CD4-positive, alpha-beta T cell treated with Interleukin-4 for 1 hour (primary cell): ENCODE data around the gene CSNK1D.

Source experiments
- DNase-seq, 2 donors: peaks; one replicate each; pipeline ENCODE4 v3.0.0-alpha.2; 2020 to 2022

The CSNK1D gene

DNA sequence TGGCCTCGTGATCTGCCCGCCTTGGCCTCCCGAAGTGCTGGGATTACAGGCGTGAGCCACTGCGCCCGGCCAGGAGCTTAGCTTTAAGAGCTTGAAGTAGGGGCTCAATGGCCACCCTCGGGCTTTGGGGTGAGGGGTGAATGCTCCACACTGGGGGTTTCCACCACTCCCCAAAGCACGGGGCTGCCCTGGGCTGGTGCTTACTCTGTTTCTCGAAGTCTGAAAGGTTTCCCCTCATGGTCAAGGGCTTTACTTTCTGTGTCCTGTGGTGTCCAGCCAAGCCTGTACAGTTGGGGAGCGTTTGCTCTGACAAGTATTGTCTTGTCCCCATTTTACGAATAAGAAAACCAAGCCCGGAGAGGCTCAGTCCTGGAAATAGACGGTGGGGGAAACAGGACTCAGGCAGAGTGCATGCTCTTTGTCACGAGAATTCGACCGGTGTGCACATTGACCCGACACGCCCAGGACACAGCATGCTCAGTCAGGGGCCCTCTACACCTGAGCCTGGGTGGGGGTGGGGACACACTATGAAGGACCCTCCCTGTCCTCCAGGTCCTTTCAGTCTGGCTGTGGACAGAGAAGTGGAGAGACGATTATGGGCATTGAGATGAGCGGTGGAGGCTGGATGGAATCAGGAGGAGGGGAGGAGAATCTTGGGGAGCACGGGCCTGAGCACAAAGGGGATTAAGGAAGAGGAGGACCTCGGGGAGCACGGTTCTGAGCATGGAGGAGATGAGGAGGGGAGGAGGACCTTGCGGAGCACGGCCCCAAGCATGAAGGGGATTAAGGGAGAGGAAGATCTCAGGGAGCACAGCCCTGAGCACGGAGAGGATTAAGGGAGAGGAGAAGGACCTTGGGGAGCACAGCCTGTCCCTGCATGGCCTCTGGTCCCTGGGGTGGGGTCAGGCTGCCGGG, 36.4 kb upstream of the CSNK1D start:
- no peak for DNase-seq

DNA sequence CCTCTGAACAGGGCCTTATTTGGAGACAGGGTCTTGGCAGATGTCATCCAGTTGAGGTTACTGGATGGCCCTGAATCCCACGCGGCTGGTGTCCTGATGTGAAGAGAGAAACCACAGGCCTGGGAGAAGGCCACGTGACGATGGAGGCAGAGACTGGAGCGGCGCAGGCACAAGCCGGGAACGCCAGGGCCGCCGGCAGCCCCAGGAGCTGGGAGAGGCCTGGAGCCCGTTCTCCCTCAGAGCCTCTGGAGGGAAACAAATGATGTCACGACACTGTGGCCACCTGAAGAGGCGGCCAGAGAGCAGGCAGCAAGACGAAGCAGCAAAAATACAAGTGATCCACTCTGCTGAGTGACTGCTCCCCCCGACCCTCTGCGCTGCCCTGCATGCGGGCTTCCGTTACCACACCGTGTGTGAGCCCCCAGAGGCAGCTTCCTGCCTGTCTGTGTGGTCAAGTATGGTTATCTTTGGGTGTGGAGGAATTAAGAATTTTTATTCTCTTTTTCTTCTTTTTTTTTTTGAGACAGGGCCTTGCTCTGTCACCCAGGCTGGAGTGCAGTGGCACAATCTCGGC, 32.3 kb upstream of the CSNK1D start:
- no peak for DNase-seq

DNA sequence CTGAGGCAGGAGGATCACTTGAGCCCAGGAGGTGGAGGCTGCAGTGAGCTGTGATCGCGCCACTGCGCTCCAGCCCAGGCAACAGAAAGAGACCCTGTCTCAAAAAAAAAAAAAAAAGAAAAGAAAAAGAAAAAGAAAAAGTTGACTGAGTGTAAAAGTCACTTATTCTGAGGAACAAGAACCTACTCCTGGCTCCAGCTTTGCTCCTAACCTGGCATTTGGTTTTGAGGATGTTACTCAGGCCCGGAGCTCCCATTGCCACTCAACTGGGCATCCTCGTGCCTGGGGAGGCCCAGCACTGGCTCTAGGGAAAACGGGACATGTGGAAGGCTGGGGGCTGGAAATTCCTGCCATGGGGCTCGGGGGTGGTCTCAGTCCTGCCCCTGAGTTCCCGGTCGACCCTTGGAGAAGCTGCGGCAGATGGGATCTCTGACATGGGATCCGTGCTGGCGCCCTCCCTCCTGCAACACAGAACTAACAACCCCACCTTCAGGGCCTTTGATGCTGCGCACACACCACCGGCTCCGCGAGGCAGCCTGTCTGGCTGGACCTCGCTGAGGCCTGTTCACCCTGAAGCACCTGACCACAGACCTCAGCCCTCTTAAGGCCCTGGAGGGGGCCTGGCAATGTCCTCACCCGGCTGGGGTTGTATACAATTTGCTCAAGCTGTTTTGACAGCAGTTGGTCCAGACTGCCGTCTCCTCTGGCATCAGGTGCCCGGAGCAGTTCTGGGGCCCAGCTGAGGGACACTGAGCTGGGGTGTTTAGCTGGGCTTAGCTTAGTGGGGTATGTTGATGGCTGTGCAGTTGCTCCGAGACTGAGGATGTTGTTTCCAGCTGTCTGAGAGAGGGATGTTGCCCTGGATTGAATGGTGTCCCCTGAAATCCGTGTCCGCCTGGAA, 31.6 kb upstream of the CSNK1D start:
- no peak for DNase-seq

DNA sequence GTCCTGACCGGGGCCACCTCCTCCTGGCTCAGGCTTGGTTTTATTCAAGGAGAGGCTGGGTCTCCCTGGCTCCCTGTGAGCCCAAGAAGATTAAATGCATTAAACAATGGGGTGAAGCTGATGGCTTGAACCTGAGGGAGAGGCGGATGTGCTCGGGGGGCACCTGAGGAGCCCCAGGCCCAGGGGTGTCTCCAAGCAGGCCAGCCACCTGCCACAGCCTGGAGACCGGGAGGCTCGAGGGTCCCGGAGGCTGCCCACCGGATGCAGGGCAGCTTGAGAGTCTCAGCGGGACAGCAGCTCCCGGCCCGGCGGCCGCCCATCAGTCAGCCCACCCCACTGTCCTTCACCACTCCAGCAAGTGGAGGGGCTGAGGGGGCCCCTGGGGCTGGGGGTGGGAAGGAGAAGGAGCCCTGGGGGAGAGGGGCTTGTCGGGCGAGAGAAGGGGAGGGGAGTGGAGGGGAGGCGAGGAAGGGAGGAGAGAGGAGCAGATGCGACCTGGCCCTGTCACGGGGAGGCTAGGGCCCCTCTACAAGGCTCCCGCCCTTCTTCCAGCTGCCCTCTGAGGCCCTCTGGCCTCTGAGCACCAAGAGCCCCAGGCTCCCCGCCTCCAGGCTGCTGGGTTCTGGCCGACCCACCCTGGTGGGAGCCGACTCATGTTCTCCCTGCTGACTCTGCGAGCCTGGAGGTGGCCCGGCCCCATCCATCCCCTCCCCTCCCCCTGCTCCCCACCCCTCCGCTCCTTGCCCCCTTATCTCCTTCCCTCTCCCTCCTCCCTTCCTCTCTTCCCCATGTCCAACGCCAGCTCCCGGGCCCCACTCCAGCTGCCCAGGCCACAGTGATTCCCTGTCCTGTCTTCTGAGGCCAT, 30.7 kb upstream of the CSNK1D start:
- DNase-seq = no peak

DNA sequence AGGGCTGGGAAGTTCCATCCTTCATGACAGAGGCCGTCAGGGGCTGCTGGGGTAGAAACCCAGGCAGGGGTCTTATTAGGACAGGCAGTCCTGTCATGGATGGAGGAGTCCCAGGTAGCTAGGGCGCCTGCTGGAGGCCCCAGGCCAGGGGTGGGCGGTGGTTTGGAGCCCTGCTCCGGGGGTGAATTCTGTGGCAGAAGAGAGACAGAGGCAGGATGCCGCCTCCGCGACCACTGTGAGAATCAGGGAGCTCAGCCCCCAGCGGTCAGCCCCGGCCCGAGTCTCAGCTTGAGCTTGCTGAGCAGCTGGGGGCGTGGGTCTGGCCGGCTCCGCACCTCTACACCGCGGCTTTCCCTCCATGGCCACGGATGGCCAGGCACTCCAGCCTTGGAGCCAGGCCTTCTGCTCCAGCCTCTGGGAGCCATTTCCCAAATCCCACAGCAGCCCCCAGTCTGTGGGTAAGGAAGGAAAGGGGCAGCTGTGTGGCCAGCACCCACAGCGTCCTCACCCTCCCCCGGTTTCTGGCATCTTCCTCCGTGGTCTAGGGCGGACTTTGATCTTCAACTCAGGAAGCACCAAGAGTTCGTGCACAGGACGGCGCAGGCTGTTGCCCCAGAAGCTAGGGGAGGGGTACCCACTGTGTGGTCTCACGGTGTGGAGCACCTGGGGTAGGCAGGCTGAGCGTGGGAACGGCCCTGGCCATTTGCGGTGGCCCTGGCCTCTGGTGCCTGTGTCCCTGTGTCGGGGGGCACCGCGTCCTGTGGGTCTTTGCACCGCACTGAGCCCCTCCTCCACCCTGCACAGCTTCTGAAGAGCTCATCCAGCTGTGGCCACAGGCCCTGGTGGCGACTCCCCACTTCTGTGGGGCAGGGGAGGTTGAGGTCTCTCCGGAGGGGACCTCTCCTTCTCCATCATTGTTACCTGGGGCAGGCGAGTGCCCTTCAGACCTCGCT, 29.8 kb upstream of the CSNK1D start:
- peak in 1 of 2 donors; percentile 31 for DNase-seq

DNA sequence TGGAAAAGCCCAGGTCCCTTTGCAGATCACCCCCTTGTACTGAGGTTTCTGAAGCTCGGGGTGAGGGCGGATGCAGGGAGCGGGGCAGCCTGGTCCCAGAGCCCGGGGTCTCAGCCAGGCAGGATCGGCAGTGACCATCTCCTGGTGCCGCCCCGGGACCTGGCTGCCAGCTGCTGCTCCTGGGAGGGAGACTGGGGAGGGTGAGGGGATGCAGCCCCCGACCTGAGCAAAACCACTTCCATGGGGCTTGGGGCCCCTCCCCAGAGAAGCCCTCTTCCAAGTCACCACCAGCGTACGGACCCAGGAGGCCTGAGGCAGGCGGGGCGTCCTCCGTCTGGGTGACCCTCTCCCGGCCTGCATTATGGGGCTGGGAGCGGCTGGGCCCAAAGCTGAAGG, 29.1 kb upstream of the CSNK1D start:
- DNase-seq = no peak

DNA sequence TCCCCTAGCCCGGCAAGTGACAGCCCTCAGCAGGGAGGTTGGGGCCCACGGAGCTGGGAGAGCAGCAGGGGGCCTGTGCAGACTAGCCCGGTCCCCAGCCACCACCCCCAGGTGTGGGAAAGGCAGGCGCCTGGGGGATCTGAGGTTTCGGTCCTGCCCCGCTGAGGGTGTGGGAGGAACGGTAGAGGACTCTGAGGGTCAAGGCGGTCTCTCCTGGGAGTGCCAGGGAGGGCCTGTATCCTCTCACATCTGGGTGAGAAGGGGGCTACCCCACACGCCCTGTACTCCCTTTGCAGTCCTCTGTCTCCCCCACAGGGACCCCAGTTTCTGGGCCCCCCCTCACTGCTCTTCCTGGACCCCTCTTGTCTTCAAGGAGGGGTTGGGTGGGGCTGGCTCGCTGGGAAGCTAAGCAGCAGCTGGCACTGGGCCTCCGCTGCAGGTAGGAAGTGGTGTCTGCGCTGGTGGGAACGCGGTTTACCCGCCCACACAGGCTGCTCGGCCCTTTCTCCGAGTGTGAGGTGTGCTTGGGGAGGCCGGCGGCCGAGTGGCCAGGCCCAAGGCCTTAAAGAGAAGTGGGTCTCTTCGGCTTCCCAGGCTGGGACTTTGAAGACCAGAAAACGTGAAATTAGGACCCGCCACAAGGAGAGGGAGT, 28.5 kb upstream of the CSNK1D start:
- peak; percentile 47 to 56 for DNase-seq

DNA sequence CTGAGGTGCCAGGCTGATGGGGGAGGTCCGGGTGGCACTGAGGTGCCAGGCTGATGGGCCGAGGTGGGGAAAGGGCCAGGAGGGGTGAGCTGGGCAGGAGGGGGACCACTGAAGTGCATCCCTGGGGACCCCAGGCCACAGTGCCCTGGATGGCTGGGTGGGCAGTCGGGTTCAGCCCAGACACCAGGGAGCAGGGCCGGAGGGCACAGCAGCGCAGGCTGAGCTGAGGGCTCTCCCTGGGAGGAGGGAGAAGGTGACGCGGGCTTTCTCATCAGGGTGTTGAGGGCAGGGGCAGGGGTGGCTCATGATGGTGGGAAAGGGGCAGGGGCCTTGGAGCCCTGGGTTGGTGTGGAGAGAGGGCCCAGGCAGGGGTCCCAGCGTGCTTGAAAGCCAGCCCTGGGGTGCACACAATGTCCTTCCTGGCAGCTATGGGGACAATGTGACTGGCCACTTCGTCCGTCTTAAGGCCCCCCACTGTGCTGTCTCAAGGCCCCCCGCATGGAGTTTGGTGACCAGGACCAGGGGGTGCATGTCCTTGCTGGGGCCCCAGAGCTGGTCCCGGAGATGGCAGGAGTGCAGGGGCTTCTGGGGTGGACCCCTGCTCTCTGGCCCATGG, 27.9 kb upstream of the CSNK1D start:
- no peak for DNase-seq

DNA sequence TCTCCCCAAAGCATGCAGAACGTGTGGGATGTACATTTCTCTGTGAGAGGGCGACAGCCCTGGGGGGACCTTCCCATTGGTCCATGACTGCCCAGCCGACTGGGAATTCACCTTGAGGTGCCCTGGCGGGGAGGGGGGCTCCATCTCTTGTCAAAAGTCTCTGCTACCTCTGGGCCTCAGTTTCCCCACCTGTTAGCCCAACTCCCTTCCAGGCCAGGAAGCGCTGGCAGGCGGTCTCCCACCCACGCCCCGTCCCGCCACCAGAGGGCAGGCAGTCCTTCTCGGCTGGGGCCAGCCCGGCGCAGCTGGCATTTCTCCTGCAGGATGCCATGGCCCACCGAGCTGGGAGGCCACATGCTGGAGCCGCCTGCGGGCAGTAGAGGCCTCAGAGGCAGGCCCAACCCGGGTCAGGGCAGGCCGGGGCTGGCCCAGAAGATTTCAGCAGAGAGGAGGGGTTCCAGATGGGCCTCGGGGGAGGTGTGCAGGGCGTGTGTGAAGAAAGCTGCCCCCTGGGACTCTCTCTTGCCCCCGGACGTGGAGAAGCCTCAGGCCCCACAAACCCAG, 27.3 kb upstream of the CSNK1D start:
- DNase-seq = peak; percentile 68 to 71

DNA sequence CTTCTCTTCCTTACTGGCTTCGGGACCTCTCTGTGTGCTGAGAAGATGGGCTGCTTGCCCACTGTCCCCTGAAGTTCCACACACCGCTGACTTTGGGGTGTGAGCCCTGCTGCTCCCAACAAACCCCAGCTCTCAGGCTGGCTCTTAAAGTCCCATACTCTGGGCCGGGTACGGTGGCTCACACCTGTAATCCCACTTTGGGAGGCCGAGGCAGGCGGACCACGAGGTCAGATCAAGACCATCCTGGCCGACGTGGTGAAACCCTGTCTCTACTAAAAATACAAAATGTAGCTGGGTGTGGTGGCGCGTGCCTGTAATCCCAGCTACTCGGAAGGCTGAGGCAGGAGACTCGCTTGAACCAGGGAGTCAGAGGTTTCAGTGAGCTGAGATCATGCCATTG, 26.7 kb upstream of the CSNK1D start:
- DNase-seq = no peak

DNA sequence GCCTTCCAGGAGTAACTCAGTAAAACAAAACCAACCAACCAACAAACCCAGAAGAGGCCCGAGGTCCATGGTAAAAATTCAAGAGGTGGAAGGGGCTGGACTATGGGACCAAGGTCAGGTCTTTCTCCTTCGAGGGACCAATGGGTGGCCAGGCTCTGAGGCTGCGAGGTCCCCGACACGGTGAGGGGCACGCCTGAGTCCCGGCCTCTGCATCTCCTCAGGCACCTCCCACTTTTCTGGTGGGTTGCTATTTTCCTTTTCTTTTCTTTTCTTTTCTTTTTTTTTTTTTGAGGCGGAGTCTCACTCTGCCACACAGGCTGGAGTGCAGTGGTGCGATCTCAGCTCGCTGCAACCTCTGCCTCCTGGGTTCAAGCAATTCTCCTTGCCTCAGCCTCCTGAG, 26.0 kb upstream of the CSNK1D start:
- no peak for DNase-seq

DNA sequence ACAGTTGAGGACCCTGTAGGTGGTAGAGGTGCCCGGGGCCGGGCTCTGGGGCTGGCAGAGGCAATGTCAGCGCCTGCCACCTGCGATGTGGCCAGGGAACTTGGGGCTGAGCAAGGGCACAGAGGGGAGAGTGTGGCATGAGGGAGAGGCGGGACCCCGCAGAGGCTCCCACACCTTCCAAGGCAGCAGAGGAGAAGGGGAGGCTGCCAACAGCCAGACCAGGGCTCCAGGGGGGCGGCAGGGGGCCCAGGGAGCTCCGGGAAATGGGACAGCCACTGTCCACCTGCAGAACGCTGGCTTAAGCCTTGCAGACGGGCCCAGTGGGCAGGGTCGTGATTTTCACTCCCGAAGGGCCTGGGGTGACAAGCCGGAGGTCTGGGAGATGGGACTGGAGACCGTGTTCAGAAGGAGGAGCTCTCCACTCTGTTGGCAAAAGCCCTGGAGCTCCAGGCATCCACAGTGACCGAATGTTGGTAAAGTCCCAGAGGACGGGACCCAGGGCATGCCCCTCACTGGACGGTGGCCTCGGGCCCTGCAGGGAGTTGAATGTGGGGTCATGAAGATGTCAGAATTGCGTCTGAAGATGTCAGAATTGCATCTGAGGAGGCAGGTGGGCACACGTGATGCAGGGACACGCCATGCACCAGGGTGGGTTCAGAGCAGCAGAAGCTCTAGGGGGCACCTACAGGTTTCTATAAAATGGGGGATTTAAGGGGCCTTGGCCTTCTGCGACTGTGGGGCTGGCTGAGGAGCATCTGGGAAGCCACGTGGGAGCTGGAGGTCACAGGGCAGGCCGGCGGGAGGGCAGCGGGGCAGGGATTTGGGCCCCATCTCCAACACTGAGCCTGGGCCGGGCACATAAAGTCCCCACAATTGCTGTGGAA, 25.3 kb upstream of the CSNK1D start:
- DNase-seq = no peak

DNA sequence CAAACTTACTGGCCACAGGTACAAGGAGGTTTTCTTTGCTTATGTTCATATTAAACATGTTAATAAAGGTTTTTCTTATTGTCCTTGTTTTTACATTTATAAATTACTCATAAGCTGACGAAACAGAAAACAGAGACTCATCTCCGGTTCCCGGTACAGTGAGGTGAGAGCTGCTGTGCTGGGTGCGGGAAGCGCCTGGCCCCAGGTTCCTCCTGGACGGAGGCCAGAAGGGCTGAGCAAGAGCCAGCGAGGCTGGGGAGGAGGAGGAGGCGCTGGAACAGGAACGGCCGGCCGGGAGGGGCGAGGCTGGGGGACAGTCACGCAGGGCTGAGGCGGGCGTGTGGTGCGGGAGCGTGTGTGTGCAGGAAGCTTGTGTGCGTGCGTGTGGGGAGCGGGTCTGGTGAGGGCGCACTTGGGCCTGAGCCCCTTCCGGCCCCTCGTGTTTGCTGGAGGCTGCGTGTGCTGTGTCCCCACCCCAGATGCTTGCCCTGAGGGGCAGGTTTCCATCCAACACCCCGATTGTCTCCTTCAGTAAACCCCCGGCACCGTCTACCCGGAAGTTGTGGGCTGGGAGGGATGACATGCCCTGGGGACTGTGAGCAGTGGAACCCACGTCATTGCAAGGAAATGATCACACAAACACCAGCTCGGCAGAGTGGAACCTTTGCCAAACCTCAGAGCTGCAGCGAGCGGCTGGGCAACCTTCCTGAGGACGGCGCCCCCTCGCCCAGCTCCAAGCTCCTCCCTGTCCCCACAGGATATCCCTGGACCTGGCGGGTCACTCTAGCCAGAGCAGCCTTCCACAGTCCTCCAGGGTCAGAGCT, 24.4 kb upstream of the CSNK1D start:
- peak; percentile 94 to 97 for DNase-seq

DNA sequence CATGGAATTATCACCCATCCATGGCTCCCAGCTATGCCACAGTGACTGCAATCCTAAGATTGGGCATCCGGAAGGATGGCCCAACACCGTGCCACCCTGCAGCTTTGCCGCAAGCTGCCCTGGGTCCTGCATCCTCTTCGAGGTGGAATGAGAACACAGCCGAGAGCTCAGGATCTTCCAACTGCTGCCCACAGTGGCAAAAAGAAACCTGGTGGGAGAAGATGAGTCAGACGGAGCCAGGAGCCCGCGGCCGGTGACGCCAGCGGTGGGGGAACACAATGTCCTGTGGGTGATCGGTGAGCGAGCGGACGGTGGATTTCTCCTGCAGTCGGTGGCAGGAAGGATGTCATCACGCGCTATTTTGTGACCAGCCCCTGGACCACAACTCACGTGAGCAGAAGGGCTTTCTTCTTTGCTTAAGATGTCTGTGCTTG, 23.8 kb upstream of the CSNK1D start:
- peak; percentile 85 to 90 for DNase-seq

DNA sequence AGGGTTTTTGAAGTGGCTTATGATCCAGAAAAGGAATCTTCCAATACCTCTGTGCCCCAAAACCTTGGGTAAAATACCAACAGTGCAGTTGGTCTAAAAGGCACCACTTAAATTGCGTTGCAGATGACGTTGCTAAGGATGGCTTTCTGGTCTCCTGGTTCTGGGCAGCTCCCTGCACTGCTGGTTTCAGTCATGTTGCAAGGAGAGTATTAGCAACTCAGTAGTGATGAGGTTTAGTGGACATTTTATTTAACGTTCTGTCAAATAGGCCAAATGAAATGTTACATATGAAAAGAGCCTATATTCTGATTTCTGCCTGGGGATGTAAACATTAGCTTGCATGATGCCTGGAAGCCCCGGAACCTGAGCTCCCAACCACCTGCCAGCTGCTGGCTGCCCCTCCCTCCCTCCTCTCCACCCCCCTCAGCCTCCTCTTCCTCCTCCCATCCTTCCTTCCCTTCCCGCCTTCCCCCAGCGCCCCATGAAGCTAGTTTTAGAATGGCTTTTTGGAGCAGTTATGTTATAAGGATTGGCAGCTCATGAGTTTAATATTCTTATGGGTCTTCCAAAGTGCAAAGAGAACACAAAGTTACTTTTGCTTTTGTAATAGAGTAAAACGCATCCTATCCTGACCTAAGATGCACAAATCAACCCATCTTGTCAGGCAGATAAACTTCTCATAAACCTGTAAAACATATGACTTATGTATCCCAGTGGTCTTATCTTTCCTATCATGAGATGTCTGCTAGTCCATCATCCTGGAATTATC, 23.2 kb upstream of the CSNK1D start:
- no peak for DNase-seq

DNA sequence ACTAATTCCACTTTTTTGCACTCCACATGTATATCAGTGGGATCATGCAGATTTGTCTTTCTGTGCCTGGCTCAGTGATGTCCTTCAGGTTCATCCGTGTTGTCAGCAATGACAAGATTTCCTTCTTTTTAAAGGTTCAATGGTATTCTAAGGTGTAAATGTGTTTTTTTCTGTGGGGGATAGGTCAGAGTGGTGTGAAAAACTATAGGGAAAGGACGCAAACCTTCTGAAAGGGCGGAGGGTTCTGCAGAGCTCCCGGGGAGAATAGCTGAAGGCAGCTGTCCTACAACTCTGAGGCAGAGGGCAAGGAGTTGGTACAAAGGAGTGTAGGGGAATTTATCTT, 21.9 kb upstream of the CSNK1D start:
- DNase-seq = no peak
